HEK293 (cell line): Measurements from ENCODE around the gene DNAH3.

Experiments used
- CTCF ChIA-PET: fragments of 350-600 bp; formaldehyde crosslinking; extraction: SDS; loops from one replicate; lab custom pipeline; 2021; ENCODE audit warnings: antibody characterized with exemption; lab: Yijun Ruan, JAX
- POLR2A ChIA-PET: fragments of 300-600 bp; formaldehyde crosslinking; extraction: SDS; loops from one replicate; lab custom pipeline; 2020; ENCODE audit warnings: antibody characterized with exemption, inconsistent platforms; lab: Yijun Ruan, JAX
- H3K27ac ChIP-seq: fragments of 200-500 bp; sonication (Bioruptor generic); 2 replicates; pipeline ENCODE4 v1.5.1; 2014; ENCODE audit warnings: low read depth, low read length, control low read depth, inconsistent platforms; ENCODE audit errors: extremely low read depth
- H3K36me3 ChIP-seq, 2 experiments: fragments of 200-500 bp in 1 of 2; sonication (Bioruptor generic) in 1 of 2; 1 replicate in 1 of 2; 2 replicates in 1 of 2; pipeline ENCODE4 v1.5.1; 2014 to 2017; ENCODE audit warnings: inconsistent platforms in 2 of 2, low read length in 2 of 2; ENCODE audit not compliant: control insufficient read depth in 2 of 2, insufficient read depth in 1 of 2
- H3K4me1 ChIP-seq: fragments of 200-500 bp; sonication (Bioruptor generic); 2 replicates; pipeline ENCODE4 v1.5.1; 2014; ENCODE audit warnings: mild to moderate bottlenecking, low read length, inconsistent platforms; ENCODE audit not compliant: control insufficient read depth, insufficient read depth
- H3K4me3 ChIP-seq: 2 replicates; pipeline ENCODE4 v1.5.1; 2011; ENCODE audit warnings: low read depth, mild to moderate bottlenecking, control low read depth, low read length, moderate library complexity
- H3K9me3 ChIP-seq: fragments of 200-500 bp; sonication (Bioruptor generic); 2 replicates; pipeline ENCODE4 v1.5.1; 2014; ENCODE audit warnings: low read depth, low read length, inconsistent platforms; ENCODE audit not compliant: control insufficient read depth, insufficient read depth
- GFI1B ChIP-seq: fragments of 450-650 bp; formaldehyde crosslinking; IDR thresholded peaks from 2 replicates; pipeline ENCODE4 v1.5.1; 2016; ENCODE audit warnings: missing biosample characterization, missing genetic modification characterization
- KLF1 ChIP-seq: fragments of 450-650 bp; formaldehyde crosslinking; IDR thresholded peaks from 2 replicates; pipeline ENCODE4 v1.5.1; 2016; ENCODE audit warnings: missing biosample characterization, missing genetic modification characterization
- MZF1 ChIP-seq: fragments of 450-650 bp; formaldehyde crosslinking; IDR thresholded peaks from 2 replicates; pipeline ENCODE4 v1.5.1; 2017; ENCODE audit warnings: missing biosample characterization, missing genetic modification characterization, borderline replicate concordance
- TCF7L2 ChIP-seq: IDR thresholded peaks from 2 replicates; pipeline ENCODE4 v1.6.1; 2011; ENCODE audit warnings: low read depth, mild to moderate bottlenecking, inconsistent platforms, low read length, moderate library complexity, borderline replicate concordance
- ZBTB10 ChIP-seq: fragments of 450-650 bp; formaldehyde crosslinking; IDR thresholded peaks from 2 replicates; pipeline ENCODE4 v1.5.1; 2016; ENCODE audit warnings: missing biosample characterization, missing genetic modification characterization
- ZBTB48 ChIP-seq: fragments of 450-650 bp; formaldehyde crosslinking; IDR thresholded peaks from 2 replicates; pipeline ENCODE4 v1.5.1; 2016; ENCODE audit warnings: missing biosample characterization, missing genetic modification characterization
- ZFHX2 ChIP-seq: fragments of 450-650 bp; formaldehyde crosslinking; conservative IDR thresholded peaks from 2 replicates; pipeline ENCODE4 v1.5.1; 2016; ENCODE audit warnings: missing biosample characterization, missing genetic modification characterization
- ZFP69B ChIP-seq: fragments of 450-650 bp; formaldehyde crosslinking; IDR thresholded peaks from 2 replicates; pipeline ENCODE4 v1.5.1; 2016; ENCODE audit warnings: missing biosample characterization, missing genetic modification characterization
- ZNF248 ChIP-seq: fragments of 450-650 bp; formaldehyde crosslinking; IDR thresholded peaks from 2 replicates; pipeline ENCODE4 v1.5.1; 2017; ENCODE audit warnings: missing biosample characterization, missing genetic modification characterization
- ZNF626 ChIP-seq: fragments of 450-650 bp; sonication (Bioruptor Pico); formaldehyde crosslinking; IDR thresholded peaks from 2 replicates; pipeline ENCODE4 v1.5.1; 2018; ENCODE audit warnings: missing biosample characterization, missing genetic modification characterization, inconsistent platforms
- ZNF654 ChIP-seq: fragments of 450-650 bp; formaldehyde crosslinking; IDR thresholded peaks from 2 replicates; pipeline ENCODE4 v1.5.1; 2016; ENCODE audit warnings: low read depth, missing biosample characterization, missing genetic modification characterization
- TF ChIP-seq, protein P1 (sequence below): fragments of 450-650 bp; formaldehyde crosslinking; IDR thresholded peaks from 2 replicates; pipeline ENCODE4 v1.5.1; 2016; ENCODE audit warnings: missing biosample characterization, missing genetic modification characterization, borderline replicate concordance
- TF ChIP-seq, protein P2 (sequence below): fragments of 450-650 bp; formaldehyde crosslinking; IDR thresholded peaks from 2 replicates; pipeline ENCODE4 v1.5.1; 2016; ENCODE audit warnings: missing biosample characterization, missing genetic modification characterization

The DNAH3 gene

GRCh38 chr16:21084631-21085225, 65.9 kb downstream of the DNAH3 start (continued):
- TF ChIP-seq, protein P1, sequence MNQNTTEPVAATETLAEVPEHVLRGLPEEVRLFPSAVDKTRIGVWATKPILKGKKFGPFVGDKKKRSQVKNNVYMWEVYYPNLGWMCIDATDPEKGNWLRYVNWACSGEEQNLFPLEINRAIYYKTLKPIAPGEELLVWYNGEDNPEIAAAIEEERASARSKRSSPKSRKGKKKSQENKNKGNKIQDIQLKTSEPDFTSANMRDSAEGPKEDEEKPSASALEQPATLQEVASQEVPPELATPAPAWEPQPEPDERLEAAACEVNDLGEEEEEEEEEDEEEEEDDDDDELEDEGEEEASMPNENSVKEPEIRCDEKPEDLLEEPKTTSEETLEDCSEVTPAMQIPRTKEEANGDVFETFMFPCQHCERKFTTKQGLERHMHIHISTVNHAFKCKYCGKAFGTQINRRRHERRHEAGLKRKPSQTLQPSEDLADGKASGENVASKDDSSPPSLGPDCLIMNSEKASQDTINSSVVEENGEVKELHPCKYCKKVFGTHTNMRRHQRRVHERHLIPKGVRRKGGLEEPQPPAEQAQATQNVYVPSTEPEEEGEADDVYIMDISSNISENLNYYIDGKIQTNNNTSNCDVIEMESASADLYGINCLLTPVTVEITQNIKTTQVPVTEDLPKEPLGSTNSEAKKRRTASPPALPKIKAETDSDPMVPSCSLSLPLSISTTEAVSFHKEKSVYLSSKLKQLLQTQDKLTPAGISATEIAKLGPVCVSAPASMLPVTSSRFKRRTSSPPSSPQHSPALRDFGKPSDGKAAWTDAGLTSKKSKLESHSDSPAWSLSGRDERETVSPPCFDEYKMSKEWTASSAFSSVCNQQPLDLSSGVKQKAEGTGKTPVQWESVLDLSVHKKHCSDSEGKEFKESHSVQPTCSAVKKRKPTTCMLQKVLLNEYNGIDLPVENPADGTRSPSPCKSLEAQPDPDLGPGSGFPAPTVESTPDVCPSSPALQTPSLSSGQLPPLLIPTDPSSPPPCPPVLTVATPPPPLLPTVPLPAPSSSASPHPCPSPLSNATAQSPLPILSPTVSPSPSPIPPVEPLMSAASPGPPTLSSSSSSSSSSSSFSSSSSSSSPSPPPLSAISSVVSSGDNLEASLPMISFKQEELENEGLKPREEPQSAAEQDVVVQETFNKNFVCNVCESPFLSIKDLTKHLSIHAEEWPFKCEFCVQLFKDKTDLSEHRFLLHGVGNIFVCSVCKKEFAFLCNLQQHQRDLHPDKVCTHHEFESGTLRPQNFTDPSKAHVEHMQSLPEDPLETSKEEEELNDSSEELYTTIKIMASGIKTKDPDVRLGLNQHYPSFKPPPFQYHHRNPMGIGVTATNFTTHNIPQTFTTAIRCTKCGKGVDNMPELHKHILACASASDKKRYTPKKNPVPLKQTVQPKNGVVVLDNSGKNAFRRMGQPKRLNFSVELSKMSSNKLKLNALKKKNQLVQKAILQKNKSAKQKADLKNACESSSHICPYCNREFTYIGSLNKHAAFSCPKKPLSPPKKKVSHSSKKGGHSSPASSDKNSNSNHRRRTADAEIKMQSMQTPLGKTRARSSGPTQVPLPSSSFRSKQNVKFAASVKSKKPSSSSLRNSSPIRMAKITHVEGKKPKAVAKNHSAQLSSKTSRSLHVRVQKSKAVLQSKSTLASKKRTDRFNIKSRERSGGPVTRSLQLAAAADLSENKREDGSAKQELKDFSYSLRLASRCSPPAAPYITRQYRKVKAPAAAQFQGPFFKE (tag by site-specific recombination) = no peak
- TF ChIP-seq ZFHX2 (tag by site-specific recombination) = no peak

GRCh38 chr16:21083729-21084268, 66.8 kb downstream of the DNAH3 start:
- no peaks in the 10 kb centered on the region for H3K36me3 ChIP-seq
- POLR2A ChIA-PET = no interaction called here
- H3K27ac ChIP-seq = no peak overlapping the region
- CTCF ChIA-PET = interaction anchor here (0.5 to 2.5 kb wide), 11 partner anchors 10 to 596 kb away, joined by 3 to 44 read pairs (median 4); partner anchors contain the start of gene ZP2
- no peaks in the 10 kb centered on the region for H3K9me3 ChIP-seq
- no peaks in the 10 kb centered on the region for H3K4me1 ChIP-seq
- no peak for TF ChIP-seq ZBTB10
- TF ChIP-seq ZNF626 (tag by site-specific recombination) = no peak
- no peak for TF ChIP-seq GFI1B
- no peak for TF ChIP-seq KLF1 (tag by site-specific recombination)
- no peak for TF ChIP-seq ZFP69B
- TF ChIP-seq, protein P2, sequence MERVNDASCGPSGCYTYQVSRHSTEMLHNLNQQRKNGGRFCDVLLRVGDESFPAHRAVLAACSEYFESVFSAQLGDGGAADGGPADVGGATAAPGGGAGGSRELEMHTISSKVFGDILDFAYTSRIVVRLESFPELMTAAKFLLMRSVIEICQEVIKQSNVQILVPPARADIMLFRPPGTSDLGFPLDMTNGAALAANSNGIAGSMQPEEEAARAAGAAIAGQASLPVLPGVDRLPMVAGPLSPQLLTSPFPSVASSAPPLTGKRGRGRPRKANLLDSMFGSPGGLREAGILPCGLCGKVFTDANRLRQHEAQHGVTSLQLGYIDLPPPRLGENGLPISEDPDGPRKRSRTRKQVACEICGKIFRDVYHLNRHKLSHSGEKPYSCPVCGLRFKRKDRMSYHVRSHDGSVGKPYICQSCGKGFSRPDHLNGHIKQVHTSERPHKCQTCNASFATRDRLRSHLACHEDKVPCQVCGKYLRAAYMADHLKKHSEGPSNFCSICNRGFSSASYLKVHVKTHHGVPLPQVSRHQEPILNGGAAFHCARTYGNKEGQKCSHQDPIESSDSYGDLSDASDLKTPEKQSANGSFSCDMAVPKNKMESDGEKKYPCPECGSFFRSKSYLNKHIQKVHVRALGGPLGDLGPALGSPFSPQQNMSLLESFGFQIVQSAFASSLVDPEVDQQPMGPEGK (tag by site-specific recombination) = 0 out of 2 replicates have a peak, but pooled peaks have one; percentile 14
- 0 out of 2 replicates have a peak, but pooled peaks have one; percentile 53 for TF ChIP-seq MZF1 (tag by site-specific recombination)
- peak; percentile 58; the same call in 1 of the 2 replicates for TF ChIP-seq ZBTB48 (tag by site-specific recombination)
- no peak for TF ChIP-seq TCF7L2
- TF ChIP-seq ZNF248 (tag by site-specific recombination) = no peak
- peak; percentile 92 for TF ChIP-seq ZNF654 (tag by site-specific recombination)
- TF ChIP-seq, all 188 proteins: peak for 4
- H3K4me3 ChIP-seq = no peak overlapping the region
